HepG2 (cell line): ENCODE data around the gene NOL4L. TPM values are rescaled to one million over a fixed set of nuclear protein-coding genes. Genes with fewer than 3 reads are reported as not detected.

Experiments used
- ATAC-seq: fragments of 200-7000 bp; cut with Tn5 transposase; 3 replicates; pipeline ENCODE4 v1.9.1; 2020; ENCODE audit warnings: mild to moderate bottlenecking, moderate library complexity
- BruUV-seq: library from RNA; stranded (reverse); fragments of 400-500 nt; replicated peaks from 2 replicates; lab custom pipeline; 2021; lab: Mats Ljungman, UMichigan
- CTCF ChIA-PET: fragments of 300-600 bp; formaldehyde crosslinking; extraction: SDS; loops from one replicate; lab custom pipeline; 2021; ENCODE audit warnings: low total read pairs, inconsistent platforms, low intra/inter-chr PET ratio; lab: Yijun Ruan, JAX
- POLR2A ChIA-PET: fragments of 350-600 bp; sonication (Branson Sonifier 250); formaldehyde crosslinking; loops from one replicate; lab custom pipeline; 2020; ENCODE audit warnings: antibody characterized with exemption, inconsistent platforms; lab: Yijun Ruan, JAX
- DNase-seq: peaks from one replicate; pipeline ENCODE4 v3.0.0-alpha.2; 2015; ENCODE audit warnings: low spot score
- FAIRE-seq: peaks from 3 replicates; lab custom pipeline; 2011; peaks lifted over from hg19 to GRCh38; lab: Jason Lieb, UNC
- H2AFZ ChIP-seq: one replicate; pipeline ENCODE4 v1.6.1; 2011; ENCODE audit warnings: low read length, inconsistent platforms
- H3K27ac ChIP-seq: fragments of 300-600 bp; 3 replicates; pipeline ENCODE4 v1.8.0; 2011; ENCODE audit warnings: mixed run types, mild to moderate bottlenecking, mixed read lengths, low read length, inconsistent platforms; ENCODE audit not compliant: insufficient read depth; ENCODE audit errors: extremely low read length
- H3K27me3 ChIP-seq, 2 experiments: fragments of 200-600 bp in 1 of 2; 2 replicates in 1 of 2; 3 replicates in 1 of 2; pipeline versions ENCODE4 v1.6.0 to v1.8.0; 2011; ENCODE audit warnings: low read length in 2 of 2, mild to moderate bottlenecking in 2 of 2, moderate library complexity in 2 of 2, inconsistent platforms in 1 of 2; ENCODE audit not compliant: insufficient read depth in 2 of 2, control insufficient read depth in 1 of 2
- H3K36me3 ChIP-seq, 2 experiments: fragments of 200-600 bp in 1 of 2; replicated peaks in 1 of 2; 2 replicates in 1 of 2; 3 replicates in 1 of 2; pipeline versions ENCODE4 v1.5.1 to v1.8.0; 2011; ENCODE audit warnings: low read length in 2 of 2, inconsistent platforms in 1 of 2; ENCODE audit not compliant: insufficient read depth in 2 of 2, control insufficient read depth in 1 of 2
- H3K4me1 ChIP-seq: 2 replicates; pipeline ENCODE4 v1.5.1; 2012; ENCODE audit warnings: low read length, inconsistent platforms; ENCODE audit not compliant: insufficient read depth
- H3K4me2 ChIP-seq: 2 replicates; pipeline ENCODE4 v1.6.0; 2011; ENCODE audit warnings: low read depth, low read length, inconsistent platforms
- H3K4me3 ChIP-seq, 3 experiments: fragments of 200-600 bp in 1 of 3; sonication (generic), shearing (Covaris generic) in 1 of 3; replicated peaks in 1 of 3; 2 replicates each; pipeline ENCODE4 v1.5.1; 2011 to 2016; ENCODE audit warnings: low read length in 3 of 3, inconsistent platforms in 2 of 3, low read depth in 2 of 3, mild to moderate bottlenecking in 2 of 3, control low read depth in 1 of 3, mixed read lengths in 1 of 3; ENCODE audit not compliant: insufficient read depth in 1 of 3
- H3K79me2 ChIP-seq: one replicate; pipeline ENCODE4 v1.6.1; 2011; ENCODE audit warnings: low read length, inconsistent platforms; ENCODE audit not compliant: insufficient read depth
- H3K9ac ChIP-seq: 2 replicates; pipeline ENCODE4 v1.6.0; 2011; ENCODE audit warnings: mild to moderate bottlenecking, low read depth, low read length, inconsistent platforms; ENCODE audit not compliant: insufficient read depth
- H3K9me3 ChIP-seq: 2 replicates; pipeline ENCODE4 v1.5.1; 2012; ENCODE audit warnings: mild to moderate bottlenecking, low read length
- H4K20me1 ChIP-seq: 2 replicates; pipeline ENCODE4 v1.6.0; 2011; ENCODE audit warnings: inconsistent platforms, mild to moderate bottlenecking, low read length, moderate library complexity; ENCODE audit not compliant: insufficient read depth
- HIVEP1 ChIP-seq: sonication (generic); formaldehyde crosslinking; IDR thresholded peaks from 2 replicates; pipeline ENCODE4 v1.4.0; 2020; ENCODE audit warnings: mild to moderate bottlenecking, missing genetic modification reagents
- MEIS2 ChIP-seq: sonication (generic); formaldehyde crosslinking; IDR thresholded peaks from 2 replicates; pipeline ENCODE4 v1.9.0; 2021; ENCODE audit warnings: mild to moderate bottlenecking, missing genetic modification reagents
- NONO ChIP-seq, 2 experiments: fragments of 450-650 bp in 1 of 2; sonication (generic) in 1 of 2; formaldehyde crosslinking in 1 of 2; IDR thresholded peaks in 1 of 2; conservative IDR thresholded peaks in 1 of 2; 2 replicates each; pipeline versions ENCODE4 v1.6.1 to v1.8.0; 2017 to 2022; ENCODE audit warnings: mild to moderate bottlenecking in 1 of 2, missing genetic modification reagents in 1 of 2, moderate library complexity in 1 of 2
- NRL ChIP-seq: sonication (generic); formaldehyde crosslinking; IDR thresholded peaks from 2 replicates; pipeline ENCODE4 v1.5.0; 2020; ENCODE audit warnings: missing genetic modification reagents, mild to moderate bottlenecking, moderate library complexity, borderline replicate concordance
- RBM39 ChIP-seq: fragments of 200-400 bp; formaldehyde crosslinking; IDR thresholded peaks from one replicate; pipeline ENCODE4 v1.6.1; 2018; ENCODE audit warnings: antibody characterized with exemption, mild to moderate bottlenecking, low read depth, low read length; ENCODE audit not compliant: poor library complexity, severe bottlenecking
- SCMH1 ChIP-seq: sonication (generic); formaldehyde crosslinking; IDR thresholded peaks from 2 replicates; pipeline ENCODE4 v1.9.0; 2021; ENCODE audit warnings: missing genetic modification reagents, mild to moderate bottlenecking, borderline replicate concordance
- TEAD3 ChIP-seq: optimal IDR thresholded peaks from 2 replicates; pipeline ENCODE3; 2016; ENCODE audit warnings: borderline replicate concordance
- ZNF337 ChIP-seq: sonication (generic); formaldehyde crosslinking; IDR thresholded peaks from 2 replicates; pipeline ENCODE4 v1.5.1; 2020; ENCODE audit warnings: missing genetic modification reagents, low read depth, mild to moderate bottlenecking, borderline replicate concordance
- ZNF576 ChIP-seq: sonication (generic); formaldehyde crosslinking; IDR thresholded peaks from 2 replicates; pipeline ENCODE4 v1.4.0; 2020; ENCODE audit warnings: mild to moderate bottlenecking, missing genetic modification reagents
- ZNF589 ChIP-seq: sonication (generic); formaldehyde crosslinking; conservative IDR thresholded peaks from 2 replicates; pipeline ENCODE4 v1.8.0; 2022; ENCODE audit warnings: mild to moderate bottlenecking, moderate library complexity, missing genetic modification reagents
- ZNF629 ChIP-seq: sonication (generic); formaldehyde crosslinking; conservative IDR thresholded peaks from 2 replicates; pipeline ENCODE4 v1.5.0; 2020; ENCODE audit warnings: missing genetic modification reagents
- ZNF660 ChIP-seq: sonication (generic); formaldehyde crosslinking; IDR thresholded peaks from 2 replicates; pipeline ENCODE4 v1.5.1; 2020; ENCODE audit warnings: mild to moderate bottlenecking, low read depth, missing genetic modification reagents, borderline replicate concordance
- ZNF691 ChIP-seq: sonication (generic); formaldehyde crosslinking; IDR thresholded peaks from 2 replicates; pipeline ENCODE4 v1.4.0; 2020; ENCODE audit warnings: missing genetic modification reagents, low read depth, mild to moderate bottlenecking, borderline replicate concordance
- ZNF737 ChIP-seq: sonication (generic); formaldehyde crosslinking; IDR thresholded peaks from 2 replicates; pipeline ENCODE4 v1.5.0; 2020; ENCODE audit warnings: missing genetic modification reagents, mild to moderate bottlenecking, borderline replicate concordance
- ZNF781 ChIP-seq: sonication (generic); formaldehyde crosslinking; IDR thresholded peaks from 2 replicates; pipeline ENCODE4 v1.5.1; 2020; ENCODE audit warnings: borderline replicate concordance, mild to moderate bottlenecking, missing genetic modification reagents; ENCODE audit errors: not compliant biosample characterization
- ZXDC ChIP-seq: sonication (generic); formaldehyde crosslinking; IDR thresholded peaks from 2 replicates; pipeline ENCODE4 v1.5.0; 2020; ENCODE audit warnings: mild to moderate bottlenecking, missing genetic modification reagents
- WGBS: methylation state at CpG from one replicate; pipeline ENCODE4 v1.1.6; 2017; ENCODE audit warnings: low lambda C conversion rate; 5-methylcytosine and 5-hydroxymethylcytosine counted together
- in situ Hi-C: cut with HindIII; loops from 2 replicates; pipeline ENCODE4 v1.10.0; 2017; ENCODE audit warnings: low pct_unique_long_range_greater_than_20kb; ENCODE audit not compliant: extremely low pct_ligation_motif_present
- intact Hi-C: fragments of 100-400 bp; cut with micrococcal nuclease; formaldehyde crosslinking; loops from one replicate; pipeline ENCODE4 v1.10.0; 2022; ENCODE audit not compliant: unreplicated experiment
- polyA plus RNA-seq, 8 experiments: library from polyadenylated mRNA; depleted of rRNA in 3 of 8; stranded (reverse) in 7 of 8; unstranded in 1 of 8; fragments of >200 nt; fragmentation: Illumina TruSeq in 4 of 8; extraction: Trizol in 4 of 8; gene quantifications; 2 replicates each; pipeline versions ENCODE4 v1.2.1 to v1.2.3, GENCODE V29; 2011 to 2016; ENCODE audit warnings: low read depth in 4 of 8, missing spikeins in 1 of 8, mixed read lengths in 1 of 8; ENCODE audit not compliant: insufficient read depth in 1 of 8
- total RNA-seq, 5 experiments: library from RNA; depleted of rRNA; stranded (reverse); fragments of >200 nt; fragmentation: Illumina TruSeq; extraction: Trizol; gene quantifications; 2 replicates each; pipeline ENCODE4 v1.2.3, GENCODE V29; 2016; ENCODE audit warnings: low read depth in 1 of 5

The NOL4L gene
- total and polyA plus RNA-seq, 2 of the 13 experiments (the other 11 are each of a cell fraction or from before 2014, with no cell fraction given) = 16.6 to 35.4 TPM

- Histone ChIP-seq H3K9me3 (no peaks in the 10 kb centered on the region), H3K27me3 (no peaks in the 10 kb centered on the region; a peak in 1 of 5 replicates), H4K20me1 (0 out of 2 replicates have a peak, but pooled peaks cover 5% of the 10 kb centered on the region), H3K36me3 (no peaks in the 10 kb centered on the region), H3K4me2 (no peak overlapping the region), H3K9ac (no peak overlapping the region), H3K79me2 (peaks cover 4% of the 10 kb centered on the region), H3K4me3 (no peak overlapping the region), H3K4me1 (peaks cover 76% of the 10 kb centered on the region), H3K27ac (no peak overlapping the region), H2AFZ (no peak overlapping the region)
- CTCF ChIA-PET = no interaction called here
- FAIRE-seq (no peak), DNase-seq (no peak), ATAC-seq (no peak)
- no TSS peak for BruUV-seq
- 83% methylated on average over 15 of the region's 15 CpGs for WGBS
- intact Hi-C loops = no loop called here
- no peak for TF ChIP-seq ZNF576 (CRISPR knock-in tag)
- no peak for TF ChIP-seq NRL (CRISPR knock-in tag)
- no peak for TF ChIP-seq ZNF589 (CRISPR knock-in tag)
- no peak for TF ChIP-seq ZNF337 (CRISPR knock-in tag)
- TF ChIP-seq HIVEP1 = 0 out of 2 replicates have a peak, but pooled peaks have one; percentile 19
- no peak for TF ChIP-seq SCMH1 (CRISPR knock-in tag)
- no peak for TF ChIP-seq NONO (IDR thresholded peaks at IDR 0.05)
- TF ChIP-seq NONO (CRISPR knock-in tag; conservative IDR thresholded peaks at IDR 0.05) = 0 out of 2 replicates have a peak, but pooled peaks have one; percentile 4
- peak; percentile 10 for TF ChIP-seq TEAD3 (CRISPR knock-in tag)
- TF ChIP-seq MEIS2 (CRISPR knock-in tag) = no peak
- no peak for TF ChIP-seq RBM39
- TF ChIP-seq ZNF737 (CRISPR knock-in tag) = 0 out of 2 replicates have a peak, but pooled peaks have one; percentile 33
- TF ChIP-seq ZNF629 = peak; percentile 73
- TF ChIP-seq ZNF691 (CRISPR knock-in tag) = peak; percentile 42; the same call in 1 of the 2 replicates
- TF ChIP-seq ZNF660 (CRISPR knock-in tag) = no peak
- no peak for TF ChIP-seq ZNF781 (CRISPR knock-in tag)
- no peak for TF ChIP-seq ZXDC (CRISPR knock-in tag)
- POLR2A ChIA-PET = no interaction called here
- in situ Hi-C loops = no loop called here
Measured at GRCh38 chr20:32572271-32572968, 12.7 kb downstream of the NOL4L start.
